ENCODE data around the gene RARA.
"Not testable (repeated sequence)": the region's sequence is repeated elsewhere in the genome, so short reads cannot be mapped to it uniquely, and the experiment has no call there.

The RARA gene

GRCh38 chr17:40361063-40361924, 52.3 kb downstream of the RARA start:
- no peak for DNase-seq

GRCh38 chr17:40361925-40362695, 53.1 kb downstream of the RARA start:
- no peak for DNase-seq

- DNase-seq, result peak; percentile 47
Observed at GRCh38 chr17:40362696-40363110, 53.7 kb downstream of the RARA start.

- DNase-seq, result no peak
Observed at GRCh38 chr17:40363111-40363827, 54.3 kb downstream of the RARA start.

- no peak for DNase-seq
Observed at GRCh38 chr17:40364121-40364861, 55.3 kb downstream of the RARA start, which contains the start of gene GJD3. GJD3 (minus strand) TSS chr17:40364737; CDS start chr17:40363815, 922 bp downstream.

- no peak for DNase-seq
Observed at GRCh38 chr17:40364906-40365305, 55.9 kb downstream of the RARA start.

GRCh38 chr17:40366076-40366860, 57.3 kb downstream of the RARA start:
- DNase-seq, result no peak

- no peak for DNase-seq
Observed at GRCh38 chr17:40366861-40367518, 58.0 kb downstream of the RARA start.

GRCh38 chr17:40367728-40368127, 58.7 kb downstream of the RARA start:
- not testable (repeated sequence) for DNase-seq

GRCh38 chr17:40369923-40370322, 60.9 kb downstream of the RARA start:
- no peak for DNase-seq

GRCh38 chr17:40371261-40371929, 62.4 kb downstream of the RARA start:
- DNase-seq, result no peak

GRCh38 chr17:40372031-40372430, 63.1 kb downstream of the RARA start:
- DNase-seq, result no peak

- DNase-seq, result not testable (repeated sequence)
Observed at GRCh38 chr17:40372644-40373043, 63.7 kb downstream of the RARA start.

GRCh38 chr17:40373324-40373723, 64.3 kb downstream of the RARA start:
- DNase-seq, result no peak

- DNase-seq, result no peak
Observed at GRCh38 chr17:40373999-40374398, 65.0 kb downstream of the RARA start.

GRCh38 chr17:40374821-40375498, 66.0 kb downstream of the RARA start:
- no peak for DNase-seq

- not testable (repeated sequence) for DNase-seq
Observed at GRCh38 chr17:40375786-40376185, 66.8 kb downstream of the RARA start.

GRCh38 chr17:40376541-40376940, 67.6 kb downstream of the RARA start:
- not testable (repeated sequence) for DNase-seq

GRCh38 chr17:40377832-40378231, 68.9 kb downstream of the RARA start:
- no peak for DNase-seq

GRCh38 chr17:40378966-40379365, 70.0 kb downstream of the RARA start:
- no peak for DNase-seq
